GM19035 (cell line): ENCODE data around the gene RASEF.

Source experiments
- ATAC-seq: cut with Tn5 transposase; IDR thresholded peaks from one replicate; pipeline ENCODE4 v1.9.1; 2021; ENCODE audit not compliant: unreplicated experiment

Gene RASEF

DNA sequence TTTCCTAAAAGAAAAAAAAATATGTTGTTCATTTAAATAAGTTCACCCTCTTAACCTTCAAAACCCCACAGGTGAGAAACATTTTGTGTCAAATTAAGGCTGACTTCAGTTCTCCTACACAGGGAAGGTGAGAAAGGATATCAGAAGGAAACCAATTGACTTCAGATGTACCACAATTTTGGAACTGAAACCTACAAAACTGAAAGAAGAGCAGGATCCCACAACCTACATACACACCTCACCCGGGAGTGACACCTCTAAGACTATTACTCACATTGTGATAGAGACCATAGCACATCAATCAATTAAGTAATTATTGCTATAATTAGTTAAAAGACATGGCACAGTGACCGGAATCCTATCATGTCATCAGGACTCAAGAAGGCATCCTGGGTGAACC, 47.0 kb downstream of the RASEF start:
- no peak for ATAC-seq

DNA sequence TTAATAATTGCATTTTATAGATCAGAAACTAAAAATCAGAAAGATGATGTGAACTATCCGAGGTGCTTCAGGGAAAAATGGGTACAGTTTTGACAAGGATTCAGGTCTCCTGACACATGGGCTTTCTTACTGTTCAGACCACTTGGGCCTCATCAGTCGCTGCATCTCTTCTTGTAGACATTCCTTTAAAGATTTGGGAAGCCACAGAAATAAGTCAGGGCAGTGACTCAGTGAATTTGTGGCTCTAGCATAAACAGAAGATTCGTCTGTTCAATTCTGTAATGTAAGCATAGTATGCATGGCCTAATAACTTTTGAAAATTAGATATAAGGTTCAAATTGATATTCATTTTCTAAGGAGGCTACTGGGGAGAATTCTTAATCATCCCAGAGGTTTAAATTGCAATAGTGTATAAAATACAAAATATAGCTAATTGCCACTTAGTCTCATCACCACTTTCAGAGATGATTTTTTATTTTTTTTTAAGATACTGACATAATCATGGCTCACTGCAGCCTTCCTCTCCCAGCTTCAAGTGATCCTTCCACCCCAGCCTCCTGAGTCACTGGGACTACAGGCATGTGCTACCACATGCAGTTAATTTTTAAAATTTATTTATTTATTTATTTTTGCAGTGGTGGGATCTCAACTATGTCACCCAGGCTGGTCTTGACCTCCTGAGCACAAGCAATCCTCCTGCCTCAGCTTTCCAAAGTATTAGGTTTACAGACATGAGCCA, 48.9 kb downstream of the RASEF start:
- ATAC-seq: no peak

DNA sequence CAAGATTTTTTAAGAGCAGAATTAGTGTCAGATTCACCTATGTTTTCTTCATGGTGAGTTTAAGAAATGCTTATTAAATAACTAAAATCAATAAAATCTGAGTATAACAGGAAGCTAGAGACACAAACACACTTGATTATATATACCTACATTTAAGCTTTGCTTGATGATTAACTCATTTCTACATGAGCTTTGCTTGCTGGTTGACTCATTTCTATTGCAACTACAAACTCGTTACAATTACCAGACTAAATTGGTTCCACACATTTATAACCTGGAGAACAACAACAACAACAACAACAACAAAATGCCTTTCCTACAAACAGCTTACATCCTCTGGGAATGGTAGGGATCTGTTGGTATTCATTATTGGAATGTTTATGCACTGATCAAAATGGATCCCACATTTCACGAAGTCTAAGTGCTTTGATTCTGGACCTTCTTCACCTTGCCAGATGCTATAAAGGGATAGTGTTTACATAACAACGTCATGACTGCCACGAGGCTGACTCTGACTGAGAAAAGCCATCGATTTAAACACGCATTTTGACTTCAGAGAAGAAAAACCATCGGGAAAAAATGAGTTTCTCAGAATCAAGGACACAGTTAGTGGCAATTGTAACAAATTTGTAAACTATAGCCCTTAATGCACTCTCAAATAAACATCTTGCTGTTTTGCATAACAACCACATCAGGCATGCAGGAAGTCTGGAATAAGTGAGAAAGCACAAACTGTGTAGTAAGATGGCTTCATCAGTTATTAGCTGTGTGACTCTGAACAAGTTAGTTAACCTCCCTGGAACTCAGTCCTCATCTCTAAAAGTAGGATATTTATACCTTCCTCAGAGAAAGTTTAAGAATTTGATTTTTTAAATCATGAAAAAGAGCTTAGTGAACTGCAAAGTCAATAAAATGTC, 49.8 kb downstream of the RASEF start:
- ATAC-seq: no peak

DNA sequence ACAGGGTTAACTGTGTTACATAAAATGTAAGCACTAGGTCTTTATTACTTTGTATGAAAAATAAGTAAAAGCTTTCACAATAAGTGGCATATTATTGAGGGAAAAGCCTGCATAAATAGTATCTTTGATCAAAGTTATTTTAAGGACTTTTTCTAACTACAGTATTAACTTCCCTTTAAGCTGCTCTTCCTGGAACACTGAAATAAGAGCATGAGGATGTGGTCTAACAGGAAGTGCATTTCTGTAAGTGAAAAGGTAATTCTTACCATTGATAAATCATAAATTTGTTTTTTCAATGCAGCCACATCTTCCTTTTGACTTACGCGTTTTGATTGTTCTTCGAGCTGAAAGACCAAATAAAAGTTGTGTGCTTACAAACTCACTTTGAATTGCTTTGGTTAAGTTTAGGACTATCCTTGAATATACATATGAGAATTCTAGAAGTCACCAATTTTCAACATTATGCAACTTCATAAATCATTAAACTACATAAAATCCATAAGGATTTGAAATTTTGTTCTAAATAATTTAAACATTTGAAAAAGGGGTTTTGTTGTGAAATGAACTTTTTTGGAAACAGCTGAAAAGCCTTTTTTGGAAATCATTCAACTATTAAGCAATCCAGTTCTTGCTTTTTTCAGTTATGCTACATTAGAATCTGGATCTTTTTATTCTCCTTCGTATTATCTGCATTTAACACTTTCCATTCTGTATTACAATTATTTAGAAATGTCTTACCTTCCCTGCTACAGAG, 50.6 kb downstream of the RASEF start:
- no peak for ATAC-seq

DNA sequence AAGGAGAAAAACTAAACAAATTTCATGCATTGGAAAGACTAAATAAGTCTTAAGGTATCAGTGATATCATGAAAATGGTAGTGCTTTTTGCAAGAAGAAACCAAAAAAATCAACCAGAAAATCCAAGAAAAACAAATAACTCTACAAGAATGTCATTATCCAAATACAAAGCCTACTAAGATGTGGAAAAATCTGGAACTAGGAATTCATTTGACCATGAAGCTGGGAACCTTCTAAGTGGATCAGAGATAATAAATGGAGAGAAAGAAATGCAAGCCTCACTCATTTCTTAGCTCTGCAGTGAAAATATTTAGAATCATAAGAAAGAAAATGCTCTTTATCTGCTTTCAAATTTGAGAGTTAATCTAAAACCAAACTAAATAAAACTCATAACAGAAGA, 51.3 kb downstream of the RASEF start:
- no peak for ATAC-seq

DNA sequence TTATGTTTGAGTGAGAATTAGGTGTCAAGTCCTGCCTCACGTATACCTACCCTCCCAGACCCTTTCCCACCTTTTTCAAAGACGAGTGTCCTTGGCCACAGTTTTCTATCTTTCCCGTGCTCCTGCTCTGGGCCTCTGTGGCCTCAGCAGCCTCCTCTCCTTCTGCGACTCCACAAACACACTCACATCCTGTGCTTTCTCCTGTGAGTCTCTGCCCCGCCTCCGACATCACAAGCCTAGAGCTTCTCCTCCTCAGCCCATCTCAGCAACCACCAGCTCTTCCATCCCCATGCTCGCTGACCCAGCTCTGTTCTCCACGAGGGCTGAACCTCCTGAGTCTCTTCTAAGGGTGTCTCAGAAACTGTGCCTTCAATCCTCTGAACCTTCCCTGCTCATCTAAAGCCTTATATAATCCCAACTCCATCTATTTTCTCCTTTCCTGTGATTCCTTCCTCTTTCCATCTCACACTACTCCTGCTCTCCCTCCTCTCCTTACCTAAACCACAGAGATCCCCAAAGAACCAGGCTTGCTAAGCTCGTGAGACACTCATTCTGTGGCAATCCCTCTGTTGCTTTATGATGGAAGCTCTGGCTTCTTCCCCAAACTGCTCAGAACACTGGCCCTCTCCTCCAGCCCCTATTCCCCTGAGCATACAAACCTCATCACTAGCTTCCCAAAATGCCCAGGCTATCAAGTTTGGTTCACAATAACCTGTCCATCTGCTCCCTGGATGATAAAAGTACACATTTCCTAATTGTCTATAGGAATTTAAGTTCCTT, 55.2 kb downstream of the RASEF start:
- no peak for ATAC-seq

DNA sequence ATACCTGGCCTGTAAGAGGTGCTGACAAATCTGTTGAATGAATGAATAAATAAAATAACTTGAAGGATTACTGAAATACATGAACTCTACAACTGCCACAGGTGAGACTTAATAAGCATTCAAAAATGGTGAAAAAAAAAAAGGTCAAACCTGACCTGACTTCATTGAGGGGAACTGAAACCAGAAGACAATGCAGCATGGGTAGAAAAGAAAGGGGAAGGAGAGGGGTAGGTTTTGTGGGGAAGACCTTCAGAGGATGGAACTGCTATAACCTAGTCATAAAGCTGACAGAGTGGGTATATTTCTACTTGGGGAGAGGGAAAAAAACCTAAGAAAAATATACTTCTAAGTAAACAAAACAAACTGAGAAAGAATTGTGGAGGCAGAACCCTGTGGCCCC, 56.6 kb downstream of the RASEF start:
- ATAC-seq: no peak

DNA sequence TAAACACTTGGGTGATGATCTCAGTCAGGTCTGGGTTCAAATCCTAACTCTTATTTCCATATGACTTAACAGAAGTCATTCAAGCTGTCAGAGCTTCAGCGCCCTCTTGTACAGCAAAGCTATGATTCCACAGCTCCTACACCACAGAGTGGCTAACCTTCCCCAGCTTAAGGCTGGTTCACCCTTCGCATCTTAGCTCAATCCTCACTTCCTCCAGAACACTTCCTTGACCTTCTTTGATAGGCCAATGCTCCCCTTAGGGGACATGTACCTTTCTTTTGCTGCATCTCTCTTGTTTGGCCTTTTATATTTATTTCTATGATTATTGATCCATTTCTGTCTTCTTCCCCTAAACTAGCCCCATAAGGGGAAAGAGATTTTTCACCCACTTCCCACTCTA, 57.0 kb downstream of the RASEF start:
- ATAC-seq: no peak

DNA sequence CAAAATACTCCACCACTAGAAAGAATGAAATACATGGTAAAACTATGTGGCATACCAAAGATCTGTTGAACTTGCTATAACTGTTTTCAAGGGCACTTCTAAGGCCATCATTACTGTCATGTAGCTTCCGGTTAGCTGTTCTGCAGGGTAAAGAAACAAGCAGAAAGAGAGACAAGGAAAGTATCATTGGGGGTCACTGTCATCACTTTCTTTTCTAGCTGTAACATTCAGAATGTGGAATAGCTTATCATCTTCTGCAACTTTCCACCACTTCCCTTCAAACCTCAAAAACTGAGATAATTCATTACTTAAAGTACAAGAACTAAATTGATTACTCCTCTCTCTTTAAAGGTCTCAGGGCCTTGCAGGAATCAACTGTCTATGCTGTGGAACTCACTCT, 57.6 kb downstream of the RASEF start:
- ATAC-seq: no peak

DNA sequence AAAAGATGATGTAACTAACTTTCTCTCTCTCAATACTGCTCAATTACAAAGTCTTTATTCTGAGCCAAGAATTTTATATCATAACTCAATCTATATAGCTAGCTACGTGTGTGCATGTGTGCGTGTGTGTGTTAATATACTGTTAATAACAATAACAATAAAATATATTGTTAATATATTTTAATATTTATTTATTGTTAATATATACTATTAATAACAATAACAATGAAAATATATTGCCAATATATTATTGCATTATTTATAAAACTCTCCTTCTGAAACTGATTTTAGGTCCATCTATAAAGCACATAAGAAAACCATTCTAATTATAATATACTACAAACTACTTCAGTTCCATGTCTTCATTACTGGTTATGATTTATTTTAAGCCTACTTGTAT, 60.6 kb downstream of the RASEF start:
- no peak for ATAC-seq

DNA sequence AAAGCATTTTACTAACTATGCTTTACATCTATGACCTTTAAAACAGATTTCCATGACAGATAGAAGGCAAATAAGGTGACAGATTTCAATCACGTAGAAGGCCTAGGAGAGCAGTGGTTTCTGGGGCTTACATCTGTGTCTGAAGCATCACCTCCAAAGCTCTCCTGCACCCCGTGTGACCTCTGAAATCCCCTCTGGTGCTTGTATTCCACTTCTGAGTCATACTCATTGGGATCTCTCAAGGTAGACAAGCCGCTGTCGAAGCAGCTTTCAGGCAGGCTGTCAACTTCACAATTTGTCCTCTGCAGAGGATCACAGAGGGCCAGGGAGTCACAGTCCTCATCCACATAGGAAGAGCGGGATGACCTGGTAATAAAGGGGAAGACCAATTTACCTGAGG, 62.2 kb downstream of the RASEF start:
- no peak for ATAC-seq

DNA sequence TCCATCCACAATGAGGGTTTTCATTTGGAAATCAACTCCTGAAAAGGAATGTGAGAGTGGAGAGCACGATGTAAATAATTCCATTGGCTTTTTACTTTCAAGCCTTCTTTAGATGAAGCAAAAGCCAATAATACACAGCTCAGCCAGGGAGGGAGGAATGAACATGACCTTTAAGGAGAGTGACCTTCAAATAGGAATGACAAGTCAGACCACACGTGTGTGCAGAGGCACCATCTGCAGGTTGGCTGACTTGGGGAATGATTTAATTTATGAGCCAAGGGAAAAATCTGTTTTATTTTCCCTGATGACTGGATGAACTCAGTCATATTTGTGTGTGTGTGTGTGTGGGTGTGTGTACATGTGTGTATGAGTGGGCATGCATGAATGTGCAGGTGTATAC, 64.5 kb downstream of the RASEF start:
- ATAC-seq: no peak

DNA sequence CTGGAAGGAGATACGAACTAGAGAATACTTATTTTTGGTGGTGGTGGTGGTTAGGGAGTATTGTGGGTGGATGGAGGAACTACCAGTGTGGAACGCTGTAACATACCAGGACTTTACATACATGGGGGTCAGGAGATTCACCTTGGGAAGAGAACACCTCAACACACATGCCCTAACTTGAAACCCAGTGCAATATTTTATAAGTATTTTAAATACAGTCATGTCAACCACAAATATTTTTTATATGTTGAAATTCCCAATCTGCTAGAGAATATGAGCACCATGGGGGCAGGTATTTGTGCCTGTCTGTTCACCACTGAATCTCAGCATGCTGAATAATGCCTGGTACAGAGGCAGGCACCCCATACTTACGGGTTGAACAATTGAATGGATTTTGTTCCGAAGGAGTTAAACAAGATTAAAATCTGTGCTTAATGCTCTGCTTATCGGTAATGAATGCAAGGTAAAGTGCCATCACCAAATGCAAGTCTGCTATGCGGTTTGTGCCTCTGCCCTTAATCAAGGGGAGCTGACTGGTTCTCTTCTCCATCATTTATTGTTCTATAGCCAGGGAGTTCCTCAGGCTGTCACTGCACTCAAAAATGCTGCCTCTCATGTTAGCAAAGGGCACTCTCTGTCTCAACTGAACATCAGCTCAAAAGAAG, 65.3 kb downstream of the RASEF start:
- no peak for ATAC-seq

DNA sequence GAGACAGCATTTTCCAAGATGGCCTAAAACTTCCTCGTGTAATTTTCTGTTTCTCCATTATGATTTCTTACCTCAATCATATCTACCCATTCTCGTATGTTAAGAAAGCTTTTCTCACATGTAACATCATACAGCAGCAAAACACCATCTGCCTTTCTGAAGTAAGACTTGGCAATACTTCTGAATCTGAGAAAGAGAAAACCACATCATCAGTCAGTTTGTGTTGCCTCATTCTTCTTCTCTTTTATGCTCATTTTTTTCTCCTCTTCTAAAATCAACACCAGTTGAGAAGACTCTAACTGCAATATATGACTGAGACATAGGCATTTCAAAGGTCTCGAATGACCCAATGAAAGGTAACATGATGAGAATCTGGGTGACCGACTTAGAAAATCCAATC, 66.0 kb downstream of the RASEF start:
- ATAC-seq: no peak

DNA sequence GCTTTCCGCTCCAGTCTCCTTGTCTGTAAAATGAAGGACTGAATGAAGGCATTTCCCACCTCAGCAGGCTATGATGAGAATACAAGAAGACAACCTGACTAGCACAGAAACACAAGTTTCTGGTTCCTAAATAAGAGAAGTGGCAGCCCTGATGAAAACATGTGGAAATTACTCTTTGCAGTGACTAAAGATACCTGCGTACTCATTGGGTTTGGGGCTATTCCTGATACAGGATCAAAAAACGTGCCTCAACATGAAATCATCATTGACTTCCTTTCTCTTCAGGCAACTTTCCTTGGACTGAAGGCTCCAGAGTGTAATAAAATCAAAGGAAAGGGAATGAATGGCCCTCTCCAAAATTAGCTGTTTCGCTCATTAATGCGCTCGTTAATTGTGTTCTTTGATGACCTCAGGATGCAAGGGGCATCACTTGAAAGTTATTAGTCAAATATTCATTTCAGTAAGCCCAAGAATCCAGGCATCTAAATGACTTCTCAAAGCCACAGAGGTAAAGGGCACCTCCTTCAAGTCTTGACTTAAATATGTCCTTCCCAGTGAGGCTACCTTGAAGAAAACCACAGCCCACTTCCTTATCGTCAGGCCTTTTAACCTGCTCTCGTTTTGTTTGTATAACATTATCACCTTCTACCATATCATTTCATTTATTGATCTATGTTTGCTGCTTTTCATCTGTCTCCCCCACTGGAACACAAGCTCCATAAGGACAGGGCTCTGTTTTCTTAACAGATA, 68.9 kb downstream of the RASEF start:
- ATAC-seq: no peak

DNA sequence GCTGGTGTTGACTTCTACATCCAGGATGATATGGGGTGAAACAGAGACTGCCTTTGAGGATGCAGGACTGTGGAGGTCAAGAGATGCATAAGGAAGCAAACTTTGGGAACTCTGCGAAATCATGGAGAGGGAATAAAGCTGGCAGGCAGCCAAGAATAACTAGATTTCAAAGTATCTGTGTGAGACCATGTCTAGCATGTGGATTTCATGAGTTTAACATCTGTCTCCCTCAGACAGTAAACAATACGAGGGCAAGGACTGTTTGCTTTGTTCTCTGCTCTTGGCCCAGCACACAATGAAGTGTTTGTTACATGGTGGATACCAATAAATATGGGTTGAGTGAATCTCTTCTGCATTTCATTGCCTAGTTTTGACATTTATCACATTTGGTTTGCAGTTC, 71.3 kb downstream of the RASEF start:
- ATAC-seq: no peak

DNA sequence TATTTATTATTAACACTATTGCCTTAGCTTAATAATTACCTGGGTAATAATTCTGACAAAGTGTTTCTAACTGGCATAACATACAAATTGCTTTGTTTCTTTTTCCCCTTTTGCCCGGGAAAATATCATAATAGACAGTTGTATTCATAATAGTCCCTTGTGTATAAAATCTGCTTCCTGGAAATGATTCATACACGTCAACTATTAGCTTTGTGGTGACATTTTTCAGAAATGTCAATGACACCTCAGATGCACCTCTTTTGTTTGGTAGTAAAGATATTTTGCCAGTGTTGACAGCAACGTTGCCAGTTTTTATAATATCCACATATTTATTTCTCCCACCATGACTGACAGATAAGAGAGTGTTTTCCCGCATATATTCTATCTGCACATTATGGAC, 73.0 kb downstream of the RASEF start:
- ATAC-seq: no peak

DNA sequence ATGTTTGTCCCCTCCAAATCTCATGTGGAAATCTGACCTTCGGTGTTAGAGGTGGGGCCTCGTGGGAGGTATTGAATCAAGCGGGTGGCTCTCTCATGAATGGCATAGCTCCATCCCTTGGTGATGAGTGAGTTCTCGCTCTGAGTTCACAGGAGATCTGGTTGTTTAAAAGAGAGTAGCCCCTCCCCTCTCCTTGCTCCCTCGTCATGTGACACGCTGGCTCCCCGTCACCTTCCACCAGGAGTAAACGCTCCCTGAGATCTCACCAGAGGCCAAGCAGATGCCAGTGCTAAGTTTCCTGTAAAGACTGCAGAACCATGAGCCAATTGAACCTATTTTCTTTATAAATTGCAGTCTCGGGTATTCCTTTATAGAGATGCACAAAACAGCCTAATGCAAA, 74.5 kb downstream of the RASEF start:
- ATAC-seq: no peak

DNA sequence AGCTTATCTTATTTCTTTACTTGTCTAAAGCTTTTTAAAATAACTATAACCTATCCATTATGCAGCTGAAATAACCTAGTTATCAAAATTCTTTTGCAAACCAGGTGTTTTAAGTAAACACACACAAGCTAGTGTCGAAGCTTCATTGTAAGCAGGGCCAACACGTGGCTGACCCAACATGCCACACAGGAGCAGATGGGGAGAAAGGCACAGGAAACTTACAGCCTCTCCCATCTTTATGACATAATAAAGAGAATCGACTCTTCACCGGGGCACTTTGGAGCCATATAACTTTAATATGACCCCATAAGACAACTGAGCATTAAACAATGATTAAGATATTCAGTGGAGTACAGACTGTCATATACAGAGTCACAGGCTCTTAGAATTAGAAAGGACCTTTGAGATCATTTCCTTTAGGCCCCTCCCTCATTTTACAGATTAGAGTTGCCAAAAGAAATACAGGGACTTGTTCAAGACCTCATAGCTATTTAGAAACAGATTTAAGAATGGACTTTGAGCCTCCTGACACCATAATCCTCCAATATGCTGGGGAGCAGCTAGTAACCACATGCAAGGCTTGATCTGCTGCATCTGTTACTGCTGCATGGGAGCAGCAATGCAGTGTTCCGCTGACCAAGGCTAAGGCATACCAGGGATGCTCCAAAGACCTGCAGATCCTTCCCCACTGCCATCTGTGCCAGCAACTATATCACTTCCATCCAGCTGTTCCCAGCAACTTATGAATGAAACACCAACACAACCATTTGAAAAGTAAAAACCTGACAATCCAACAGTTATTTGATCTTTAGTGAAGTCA, 75.4 kb downstream of the RASEF start:
- no peak for ATAC-seq
